H9 (cell line): Measurements from ENCODE around the gene REC114. TPM values are rescaled to one million over a fixed set of nuclear protein-coding genes. Genes with fewer than 3 reads are reported as not detected.
"Not testable (repeated sequence)": the region's sequence is repeated elsewhere in the genome, so short reads cannot be mapped to it uniquely, and the experiment has no call there.

ENCODE experiments used
- DNase-seq: peaks from one replicate; pipeline ENCODE4 v3.0.0-alpha.2; 2017
- H2AFZ ChIP-seq: one replicate; pipeline ENCODE4 v1.6.1; 2013; ENCODE audit warnings: mild to moderate bottlenecking, low read length, control low read depth, moderate library complexity
- H2AK5ac ChIP-seq: 2 replicates; pipeline ENCODE4 v1.6.1; 2013; ENCODE audit warnings: low read length, control low read depth, mixed read lengths; ENCODE audit not compliant: insufficient read length
- H2BK120ac ChIP-seq: one replicate; pipeline ENCODE4 v1.6.1; 2013; ENCODE audit warnings: low read depth, mild to moderate bottlenecking, low read length, control low read depth, inconsistent platforms; ENCODE audit not compliant: poor library complexity, severe bottlenecking
- H2BK12ac ChIP-seq: 2 replicates; pipeline ENCODE4 v1.6.1; 2013; ENCODE audit warnings: low read length, control low read depth, mixed read lengths, low read depth; ENCODE audit not compliant: insufficient read length
- H2BK15ac ChIP-seq: 2 replicates; pipeline ENCODE4 v1.6.1; 2013; ENCODE audit warnings: low read depth, low read length, control low read depth
- H2BK20ac ChIP-seq: one replicate; pipeline ENCODE4 v1.6.1; 2013; ENCODE audit warnings: low read depth, mild to moderate bottlenecking, low read length, control low read depth, inconsistent platforms; ENCODE audit not compliant: poor library complexity, severe bottlenecking
- H2BK5ac ChIP-seq: 2 replicates; pipeline ENCODE4 v1.6.1; 2013; ENCODE audit warnings: low read length, control low read depth, mixed read lengths; ENCODE audit not compliant: insufficient read length
- H3K14ac ChIP-seq: 2 replicates; pipeline ENCODE4 v1.6.1; 2013; ENCODE audit warnings: low read length, control low read depth; ENCODE audit not compliant: insufficient read depth
- H3K18ac ChIP-seq: 2 replicates; pipeline ENCODE4 v1.6.1; 2013; ENCODE audit warnings: low read depth, mild to moderate bottlenecking, mixed read lengths, low read length, control low read depth; ENCODE audit not compliant: insufficient read length
- H3K23ac ChIP-seq: 2 replicates; pipeline ENCODE4 v1.6.1; 2013; ENCODE audit warnings: low read length, control low read depth, mixed read lengths, low read depth; ENCODE audit not compliant: insufficient read length
- H3K23me2 ChIP-seq: 2 replicates; pipeline ENCODE4 v1.6.1; 2013; ENCODE audit warnings: low read depth, mild to moderate bottlenecking, mixed read lengths, low read length, control low read depth; ENCODE audit not compliant: insufficient read length, poor library complexity, severe bottlenecking
- H3K27ac ChIP-seq: 2 replicates; pipeline ENCODE4 v1.5.1; 2013; ENCODE audit warnings: low read length, control low read depth, mixed read lengths, low read depth; ENCODE audit not compliant: insufficient read length
- H3K27me3 ChIP-seq: 2 replicates; pipeline ENCODE4 v1.6.1; 2013; ENCODE audit warnings: low read length, control low read depth, inconsistent platforms; ENCODE audit not compliant: insufficient read depth
- H3K4ac ChIP-seq: 2 replicates; pipeline ENCODE4 v1.6.1; 2013; ENCODE audit warnings: low read depth, mild to moderate bottlenecking, control low read depth, inconsistent platforms, low read length, moderate library complexity
- H3K4me1 ChIP-seq: 2 replicates; pipeline ENCODE4 v1.6.1; 2013; ENCODE audit warnings: low read length, control low read depth, inconsistent platforms; ENCODE audit not compliant: insufficient read depth
- H3K4me2 ChIP-seq: 2 replicates; pipeline ENCODE4 v1.6.1; 2013; ENCODE audit warnings: low read length, control low read depth, mixed read lengths; ENCODE audit not compliant: insufficient read length, insufficient read depth
- H3K56ac ChIP-seq: 2 replicates; pipeline ENCODE4 v1.6.1; 2013; ENCODE audit warnings: low read depth, mild to moderate bottlenecking, mixed read lengths, low read length, control low read depth; ENCODE audit not compliant: insufficient read length
- H3K79me1 ChIP-seq: 2 replicates; pipeline ENCODE4 v1.6.1; 2013; ENCODE audit warnings: low read depth, mild to moderate bottlenecking, moderate library complexity, low read length, control low read depth, inconsistent platforms; ENCODE audit not compliant: insufficient read depth, poor library complexity, severe bottlenecking
- H3K79me2 ChIP-seq: 2 replicates; pipeline ENCODE4 v1.6.1; 2013; ENCODE audit warnings: low read length, control low read depth, inconsistent platforms; ENCODE audit not compliant: insufficient read depth
- H3K9ac ChIP-seq: 2 replicates; pipeline ENCODE4 v1.6.1; 2013; ENCODE audit warnings: low read length, control low read depth, mixed read lengths; ENCODE audit not compliant: insufficient read length; ENCODE audit errors: extremely low read depth
- H3K9me3 ChIP-seq: one replicate; pipeline ENCODE4 v1.6.1; 2013; ENCODE audit warnings: low read depth, low read length, inconsistent platforms; ENCODE audit not compliant: control insufficient read depth
- H3T11ph ChIP-seq: one replicate; pipeline ENCODE4 v1.6.1; 2013; ENCODE audit warnings: mild to moderate bottlenecking, low read length, control low read depth, inconsistent platforms
- H4K20me1 ChIP-seq: one replicate; pipeline ENCODE4 v1.6.1; 2013; ENCODE audit not compliant: control insufficient read depth, insufficient read length, insufficient read depth
- H4K5ac ChIP-seq: 2 replicates; pipeline ENCODE4 v1.6.1; 2013; ENCODE audit warnings: low read depth, mild to moderate bottlenecking, mixed read lengths, low read length, control low read depth; ENCODE audit not compliant: insufficient read length
- H4K8ac ChIP-seq: replicated peaks from 2 replicates; pipeline ENCODE4 v1.6.1; 2013; ENCODE audit warnings: low read length, control low read depth, mixed read lengths, low read depth; ENCODE audit not compliant: insufficient read length
- H4K91ac ChIP-seq: 2 replicates; pipeline ENCODE4 v1.6.1; 2013; ENCODE audit warnings: low read depth, mild to moderate bottlenecking, moderate library complexity, mixed read lengths, low read length, control low read depth; ENCODE audit not compliant: insufficient read length
- H3K27ac Mint-ChIP-seq, 3 experiments: 2 replicates in 2 of 3; 3 replicates in 1 of 3; pipeline ENCODE4 v1.8.0; 2020 to 2021; ENCODE audit warnings: mixed read lengths in 3 of 3, mild to moderate bottlenecking in 1 of 3, moderate library complexity in 1 of 3
- H3K27me3 Mint-ChIP-seq: 2 replicates; pipeline ENCODE4 v1.8.0; 2021; ENCODE audit warnings: low read depth, mild to moderate bottlenecking, moderate library complexity, mixed read lengths
- H3K36me3 Mint-ChIP-seq, 3 experiments: 2 replicates in 2 of 3; 3 replicates in 1 of 3; pipeline ENCODE4 v1.8.0; 2020 to 2021; ENCODE audit warnings: low read depth in 3 of 3, mixed read lengths in 3 of 3; ENCODE audit not compliant: insufficient read depth in 1 of 3
- H3K4me1 Mint-ChIP-seq, 2 experiments: 2 replicates each; pipeline ENCODE4 v1.8.0; 2020; ENCODE audit warnings: mixed read lengths in 2 of 2
- H3K4me3 Mint-ChIP-seq, 2 experiments: 2 replicates in 1 of 2; 3 replicates in 1 of 2; pipeline ENCODE4 v1.8.0; 2020 to 2021; ENCODE audit warnings: mild to moderate bottlenecking in 2 of 2, mixed read lengths in 2 of 2, moderate library complexity in 1 of 2
- H3K9me3 Mint-ChIP-seq, 2 experiments: 2 replicates in 1 of 2; 3 replicates in 1 of 2; pipeline ENCODE4 v1.8.0; 2020; ENCODE audit warnings: mild to moderate bottlenecking in 2 of 2, mixed read lengths in 2 of 2, moderate library complexity in 1 of 2
- WGBS: extraction: QIAGEN DNeasy Blood & Tissue Kit; methylation state at CpG from one replicate; pipeline ENCODE4 v1.1.7; 2013; ENCODE audit warnings: missing lambda C conversion rate, low lambda C conversion rate, mixed read lengths; ENCODE audit not compliant: insufficient read length; ENCODE audit errors: extremely low coverage; 5-methylcytosine and 5-hydroxymethylcytosine counted together
- total RNA-seq: library from RNA; stranded (reverse); gene quantifications from 2 replicates; pipeline ENCODE4 v1.2.1, GENCODE V29; 2021

Gene REC114
- total RNA-seq, 1 experiment from 2014 or later: not detected

- H3K27ac Mint-ChIP-seq, H3K9ac ChIP-seq, H2BK15ac ChIP-seq, H2BK20ac ChIP-seq, H3K56ac ChIP-seq, H2BK5ac ChIP-seq, H4K20me1 ChIP-seq, H2AK5ac ChIP-seq, H3K27ac ChIP-seq, DNase-seq, H3K4me1 ChIP-seq, H3T11ph ChIP-seq, H3K36me3 Mint-ChIP-seq, H3K79me1 ChIP-seq, H4K91ac ChIP-seq, H2BK120ac ChIP-seq, H3K18ac ChIP-seq, H3K27me3 ChIP-seq, H3K23ac ChIP-seq, H3K27me3 Mint-ChIP-seq, H3K4me3 Mint-ChIP-seq, H4K8ac ChIP-seq, H3K4ac ChIP-seq, H3K9me3 ChIP-seq, H3K9me3 Mint-ChIP-seq, H2AFZ ChIP-seq, H2BK12ac ChIP-seq, H4K5ac ChIP-seq, H3K79me2 ChIP-seq, H3K23me2 ChIP-seq, H3K4me2 ChIP-seq, H3K14ac ChIP-seq: not testable (repeated sequence)
- WGBS: no CpG with 5 or more reads among the region's 5 CpGs
- peaks cover 11 to 12% of the 10 kb centered on the region in 2 experiments for H3K4me1 Mint-ChIP-seq
These were observed 5.3 kb downstream of the REC114 start for GRCh38 chr15:73448158-73448758.

GRCh38 chr15:73449980-73450379 lies 7.0 kb downstream of the REC114 start:
- H3K27ac Mint-ChIP-seq, H3K23ac ChIP-seq, H3K36me3 Mint-ChIP-seq, H3K79me2 ChIP-seq, H4K5ac ChIP-seq, H2BK5ac ChIP-seq, H3K4me2 ChIP-seq, H3K4me3 Mint-ChIP-seq, H2BK120ac ChIP-seq, H3K23me2 ChIP-seq, H3K18ac ChIP-seq, DNase-seq, H3K79me1 ChIP-seq, H3K9me3 ChIP-seq, H2BK12ac ChIP-seq, H2AK5ac ChIP-seq, H3K27me3 Mint-ChIP-seq, H4K91ac ChIP-seq, H3K9me3 Mint-ChIP-seq, H4K8ac ChIP-seq, H3T11ph ChIP-seq, H4K20me1 ChIP-seq, H2BK15ac ChIP-seq, H3K14ac ChIP-seq, H3K56ac ChIP-seq, H3K9ac ChIP-seq, H3K27me3 ChIP-seq, H3K4me1 ChIP-seq, H2AFZ ChIP-seq, H3K4ac ChIP-seq, H2BK20ac ChIP-seq, H3K27ac ChIP-seq: not testable (repeated sequence)
- WGBS: no CpG with 5 or more reads among the region's 3 CpGs
- H3K4me1 Mint-ChIP-seq: peaks cover 11 to 12% of the 10 kb centered on the region in 2 experiments
